Brain pericyte (primary cell): ENCODE data around the gene C1orf35.

Experiments
- DNase-seq: peaks from one replicate; pipeline ENCODE4 v3.0.0-alpha.2; 2012; ENCODE audit warnings: low read depth, low spot score

The C1orf35 gene

GRCh38 chr1:228079013-228079412 lies 24.1 kb downstream of the C1orf35 start:
- DNase-seq: no peak

- no peak for DNase-seq
These were observed 25.4 kb downstream of the C1orf35 start for GRCh38 chr1:228077565-228078330.

DNA sequence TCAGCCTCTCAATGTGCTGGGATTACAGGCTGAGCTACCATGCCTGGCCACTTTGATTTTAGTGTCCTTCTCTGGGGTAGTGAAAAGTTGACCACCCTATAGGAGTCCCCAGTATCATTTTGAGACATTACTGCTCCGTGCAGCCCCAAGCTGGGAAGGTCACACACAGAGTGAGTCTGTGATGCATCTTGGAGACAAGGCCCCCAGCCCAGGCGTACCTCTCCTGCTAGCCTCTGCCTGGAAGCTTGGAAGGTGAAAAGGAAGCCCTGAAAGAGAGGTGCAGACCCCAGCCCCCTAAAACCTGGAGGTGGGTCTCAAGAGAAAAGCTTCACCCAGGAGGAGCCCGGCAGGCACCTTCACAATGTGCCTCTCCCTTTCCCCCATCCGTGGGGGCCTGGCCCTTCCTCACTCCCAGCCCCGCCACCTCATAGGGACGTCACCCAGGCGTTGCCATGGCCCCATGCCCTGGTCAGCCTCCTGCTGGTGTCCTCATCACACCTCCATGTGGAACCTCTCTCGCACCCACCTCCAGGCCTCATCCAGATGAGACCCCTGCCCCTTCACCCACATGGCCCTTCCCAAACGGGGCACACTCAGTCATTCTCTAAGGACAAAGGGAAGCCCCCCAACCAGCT lies 26.2 kb downstream of the C1orf35 start:
- no peak for DNase-seq

DNA sequence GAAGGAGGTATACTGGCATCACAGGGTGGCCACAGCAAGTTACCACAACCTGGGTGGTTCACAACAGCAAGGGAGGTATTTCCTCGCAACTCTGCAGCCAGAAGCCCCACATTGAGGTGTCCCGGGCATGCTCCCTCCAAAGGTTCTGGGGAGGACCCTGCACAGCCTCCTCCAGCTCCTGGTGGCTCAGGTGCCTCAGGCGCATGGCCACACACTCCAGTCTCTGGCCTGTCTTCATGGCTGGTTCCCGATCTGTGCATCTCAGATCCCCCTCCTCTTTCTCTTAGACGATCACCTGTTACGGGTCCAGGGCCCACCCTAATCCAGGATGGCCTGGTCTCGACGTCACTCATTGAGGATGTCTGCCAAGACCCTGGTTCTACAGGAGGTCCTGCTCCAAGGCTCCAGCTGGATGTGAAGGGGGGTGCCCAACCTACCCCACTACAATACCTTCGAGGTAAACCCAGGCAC lies 27.3 kb downstream of the C1orf35 start:
- DNase-seq: no peak

DNA sequence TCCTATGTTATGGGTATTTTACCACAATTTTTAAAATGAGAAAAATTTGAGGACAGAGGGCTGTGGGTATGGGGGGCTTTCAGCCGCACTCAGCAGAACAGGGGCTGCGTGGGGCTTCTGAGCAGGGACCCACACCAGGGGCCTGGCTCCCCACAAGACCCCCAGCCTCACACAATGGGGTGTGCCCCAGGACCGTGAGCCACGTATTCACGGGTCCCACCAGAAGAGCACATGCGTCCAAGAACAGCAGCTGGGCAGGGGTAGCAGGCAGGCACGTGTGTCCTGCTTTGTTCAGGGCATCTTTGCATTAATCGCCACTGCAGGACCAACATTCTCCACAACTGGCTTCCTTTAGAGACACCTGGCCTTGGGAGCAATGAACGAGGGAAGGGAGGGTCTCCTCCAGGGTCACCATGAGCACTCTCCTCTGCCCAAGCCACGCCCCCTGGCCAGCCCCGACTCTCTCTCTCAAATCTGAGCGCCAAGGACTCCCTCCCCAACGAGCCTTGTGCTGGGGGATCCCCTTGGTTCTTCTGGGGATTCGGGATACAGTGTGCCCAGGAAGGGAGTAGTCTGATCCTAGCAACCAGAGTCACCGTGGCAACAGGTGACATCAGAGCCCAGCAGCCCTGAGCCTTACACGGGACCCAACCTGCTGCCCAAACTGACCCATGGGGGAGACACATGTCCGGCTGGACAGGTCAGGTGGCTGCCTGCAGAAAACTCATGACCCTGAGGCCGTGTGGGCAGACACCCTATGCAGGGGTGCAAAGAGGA lies 28.0 kb downstream of the C1orf35 start:
- no peak for DNase-seq

- no peak for DNase-seq
These were observed 29.1 kb downstream of the C1orf35 start for GRCh38 chr1:228073857-228074545.

- DNase-seq: no peak
These were observed 29.9 kb downstream of the C1orf35 start for GRCh38 chr1:228073061-228073856.

- DNase-seq: no peak
These were observed 30.5 kb downstream of the C1orf35 start for GRCh38 chr1:228072658-228073043.

GRCh38 chr1:228071839-228072657 lies 31.1 kb downstream of the C1orf35 start:
- DNase-seq: no peak

GRCh38 chr1:228070851-228071250 lies 32.3 kb downstream of the C1orf35 start:
- no peak for DNase-seq

GRCh38 chr1:228070173-228070572 lies 33.0 kb downstream of the C1orf35 start:
- DNase-seq: no peak

DNA sequence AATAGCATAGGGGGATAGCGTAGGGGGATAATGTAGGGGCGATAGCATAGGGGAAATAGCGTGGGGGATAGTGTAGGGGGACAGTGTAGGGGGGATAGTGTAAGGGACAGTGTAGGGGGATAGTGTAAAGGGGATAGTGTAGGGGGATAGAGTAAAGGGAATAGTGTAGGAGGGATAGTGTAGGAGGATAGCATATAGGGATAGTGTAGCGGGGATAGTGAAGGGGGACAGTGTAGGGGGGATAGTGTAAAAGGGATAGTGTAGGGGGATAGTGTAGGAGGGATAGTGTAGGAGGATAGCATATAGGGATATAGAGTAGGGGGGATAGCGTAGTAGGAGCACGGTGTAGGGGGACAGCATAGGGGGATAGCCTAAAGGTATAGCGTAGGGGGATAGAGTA lies 34.8 kb downstream of the C1orf35 start:
- DNase-seq: no peak

- no peak for DNase-seq
These were observed 36.1 kb downstream of the C1orf35 start for GRCh38 chr1:228066891-228067654.

DNA sequence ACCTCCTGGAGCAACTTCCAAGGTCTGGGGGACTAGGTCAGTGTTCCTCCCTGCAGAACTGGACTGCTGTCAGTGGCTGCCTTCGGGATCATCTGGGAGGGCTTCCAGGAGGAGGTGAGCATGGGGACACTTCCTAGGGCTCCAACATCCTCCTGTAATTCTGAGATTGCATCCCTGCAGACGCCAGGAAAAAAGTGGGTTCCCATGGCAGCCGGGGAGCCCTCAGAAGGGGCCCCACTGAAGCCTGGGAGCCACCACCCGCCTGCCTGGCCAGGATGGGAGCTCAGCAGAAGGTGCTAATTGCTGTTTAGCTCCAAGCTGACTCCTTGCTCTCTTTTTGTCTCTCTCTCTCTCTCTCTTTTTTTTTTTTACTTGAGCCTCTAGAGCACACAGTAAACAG lies 36.7 kb downstream of the C1orf35 start:
- no peak for DNase-seq

DNA sequence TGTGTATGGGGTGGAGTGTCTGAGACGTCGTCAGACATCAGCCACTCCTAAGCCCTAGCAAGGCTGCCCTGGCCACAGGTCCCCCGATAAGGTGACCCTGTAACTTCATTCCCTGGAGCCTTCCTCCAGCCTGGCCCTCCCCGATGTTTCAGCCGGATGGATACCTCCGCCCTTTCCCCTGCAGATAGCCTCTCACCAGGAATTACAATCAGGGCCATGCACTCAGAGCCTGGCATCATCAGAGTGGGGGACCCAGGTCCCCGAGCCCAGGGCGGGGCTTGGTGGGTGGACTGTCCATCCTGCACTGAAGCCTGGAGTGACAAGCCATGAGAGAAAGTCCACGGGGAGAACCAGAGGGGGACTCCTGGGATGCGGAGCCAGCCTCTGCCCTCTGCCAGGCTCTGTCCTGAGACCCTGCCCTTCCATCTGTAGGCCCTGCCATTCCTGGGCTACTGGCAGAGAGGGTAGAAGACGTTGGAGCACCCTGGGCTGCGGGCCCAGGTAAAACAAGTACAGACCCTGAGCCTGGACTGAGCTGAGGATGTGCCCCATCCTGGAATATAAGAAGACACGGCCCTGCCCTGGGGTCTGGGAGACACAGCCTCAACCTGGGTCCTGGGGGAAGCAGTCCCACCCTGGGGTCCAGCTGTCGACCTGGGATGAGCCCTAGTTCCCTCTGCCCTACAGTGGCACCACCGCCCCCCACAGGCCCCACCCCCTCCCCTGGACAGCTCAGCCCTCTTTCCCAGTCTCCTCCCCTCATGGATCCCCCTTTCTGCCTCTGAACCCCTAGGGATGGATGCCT lies 37.4 kb downstream of the C1orf35 start:
- DNase-seq: no peak

- no peak for DNase-seq
These were observed 38.2 kb downstream of the C1orf35 start for GRCh38 chr1:228064741-228065542.

GRCh38 chr1:228064296-228064695 lies 38.8 kb downstream of the C1orf35 start:
- DNase-seq: no peak
